Erythroblast (primary cell): ENCODE data around the gene ME3.

Experiments
- GATA1 ChIP-seq: IDR thresholded peaks from 2 replicates; pipeline ENCODE4 v1.6.1; 2011; ENCODE audit warnings: low read depth, mild to moderate bottlenecking, control low read depth, low read length, moderate library complexity
- POLR2A ChIP-seq: IDR thresholded peaks from 2 replicates; pipeline ENCODE4 v1.6.1; 2011; ENCODE audit warnings: mild to moderate bottlenecking, low read length

GRCh38 chr11:86440305-86440716, 232.1 kb downstream of the ME3 start:
- no peak for TF ChIP-seq POLR2A
- TF ChIP-seq GATA1, result no peak
